Measurements from ENCODE around the gene SRMS.

The SRMS gene

DNA sequence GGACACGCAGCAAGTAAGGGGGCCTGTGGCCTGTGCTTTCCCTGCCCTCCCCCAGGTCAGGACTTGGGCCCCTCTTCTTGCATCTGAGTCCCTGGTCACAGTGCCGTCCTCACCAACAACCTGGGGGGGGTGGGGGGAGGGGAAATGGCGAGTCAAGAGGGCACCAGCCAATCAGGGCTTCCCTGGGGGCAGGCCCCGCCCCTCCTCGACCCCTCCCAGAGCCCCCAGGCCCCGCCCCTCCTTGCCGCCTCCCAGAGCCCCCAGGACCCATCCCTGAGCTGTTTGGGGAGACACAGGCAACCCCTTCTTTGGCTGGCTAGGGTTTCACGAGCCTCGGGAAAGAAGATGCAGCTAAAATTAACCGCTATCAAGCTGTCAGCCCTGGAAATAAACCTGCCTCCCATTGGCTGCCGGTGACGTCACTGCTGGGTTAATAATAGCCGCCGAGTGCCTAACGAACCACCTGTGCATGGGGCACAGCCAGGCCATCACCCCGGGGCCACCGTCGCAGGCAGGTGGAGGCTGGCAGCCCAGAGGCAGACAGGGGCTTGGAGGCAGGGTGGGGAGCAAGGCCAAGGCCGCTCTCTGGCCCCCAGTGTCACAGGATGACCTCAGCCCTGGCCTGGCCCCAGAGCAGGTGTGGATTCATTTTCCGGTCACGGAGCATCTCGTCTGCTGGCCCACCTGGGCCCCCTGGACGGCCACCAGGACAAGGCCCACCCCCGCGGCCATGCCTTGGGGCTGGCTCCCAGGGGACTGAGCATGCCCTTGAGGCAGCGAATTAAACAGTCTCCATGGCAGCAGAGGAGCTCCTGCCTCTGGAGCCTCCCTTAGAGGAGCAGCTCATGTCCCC, 45.5 kb downstream of the SRMS start:
- no peak for DNase-seq (ENCODE audit: low spot score)

DNA sequence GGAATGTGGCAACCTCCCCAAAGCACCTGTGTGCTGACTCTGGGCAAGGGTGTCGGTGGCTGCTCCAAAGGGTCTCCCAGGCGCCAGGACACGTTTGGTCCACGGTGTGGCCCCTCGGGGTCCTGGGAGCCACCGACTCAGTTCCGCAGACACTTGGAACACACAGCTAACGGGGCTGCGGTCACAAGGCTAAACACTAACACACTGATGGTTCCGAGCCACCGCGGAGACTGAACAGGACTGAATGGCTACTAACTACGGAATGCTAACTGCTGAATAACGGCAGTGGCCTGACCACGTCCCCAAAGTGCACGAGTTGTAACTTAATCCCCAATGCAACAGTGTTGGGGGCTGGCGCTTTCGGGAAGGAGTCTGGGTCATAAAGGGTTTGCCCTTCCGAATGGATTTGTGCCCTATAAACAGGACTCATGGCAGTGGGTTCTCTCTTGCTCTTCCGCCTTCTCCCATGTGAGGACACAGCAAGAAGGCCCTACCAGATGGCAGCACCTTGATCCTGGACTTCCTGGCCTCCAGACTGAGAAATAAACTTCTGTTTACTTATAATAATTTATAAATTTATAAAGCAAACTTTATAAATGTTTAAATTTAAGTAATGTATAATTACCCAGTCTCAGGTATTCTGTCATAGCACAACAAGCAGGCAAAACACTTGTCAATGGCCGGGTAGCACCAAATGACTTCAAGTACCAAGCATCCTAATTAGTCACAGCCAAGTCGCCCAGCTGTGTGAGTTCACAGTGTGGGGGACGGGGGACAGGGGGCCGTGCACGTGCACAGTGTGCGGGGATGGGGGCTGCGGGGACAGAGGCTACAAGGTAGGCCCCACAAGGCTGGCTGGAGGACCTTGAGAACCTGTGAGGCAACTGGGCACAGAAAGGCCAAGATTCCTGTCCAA, 46.4 kb downstream of the SRMS start:
- no peak for DNase-seq (ENCODE audit: low spot score)

- DNase-seq (ENCODE audit: low spot score), result no peak
Observed at GRCh38 chr20:63500151-63500901, 47.2 kb downstream of the SRMS start.

DNA sequence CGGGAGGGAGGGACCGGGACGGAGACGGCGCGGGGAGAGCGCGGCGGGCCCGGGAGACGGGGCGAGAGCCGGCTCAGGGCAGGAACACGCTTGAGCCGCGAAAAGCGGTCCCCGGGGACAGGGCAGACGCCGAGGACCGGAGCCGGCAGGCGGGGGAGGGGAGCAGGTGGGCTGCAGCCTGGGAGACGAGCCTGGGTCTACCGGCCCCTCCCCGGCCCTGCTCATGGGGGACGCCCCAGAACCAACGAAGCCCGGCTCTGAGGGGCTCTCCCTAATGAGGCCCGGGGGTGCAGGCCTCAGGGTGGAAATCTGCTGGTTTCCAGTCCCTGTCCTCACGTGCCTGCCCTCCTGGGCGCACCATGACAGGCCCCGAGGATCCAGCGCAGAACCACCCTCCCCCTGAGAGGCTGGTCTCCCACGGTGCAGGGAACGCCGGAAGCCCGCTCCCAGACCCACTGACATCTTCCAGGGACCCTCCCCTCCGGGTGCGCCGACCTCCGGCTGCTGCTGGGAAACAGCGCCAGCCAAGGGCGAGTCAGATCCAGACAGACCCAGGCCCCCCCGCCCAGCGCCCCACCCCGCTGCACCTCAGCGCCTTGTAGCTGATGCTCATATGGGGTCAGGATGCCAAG, 48.1 kb downstream of the SRMS start:
- no peak for DNase-seq (ENCODE audit: low spot score)

GRCh38 chr20:63498960-63499337, 48.6 kb downstream of the SRMS start, which contains the start of gene EEF1A2:
EEF1A2 (minus strand) TSS chr20:63499083; CDS start chr20:63497763, 1,320 bp downstream.
- DNase-seq (ENCODE audit: low spot score), result no peak

- no peak for DNase-seq (ENCODE audit: low spot score)
Observed at GRCh38 chr20:63497946-63498935, 49.3 kb downstream of the SRMS start.

DNA sequence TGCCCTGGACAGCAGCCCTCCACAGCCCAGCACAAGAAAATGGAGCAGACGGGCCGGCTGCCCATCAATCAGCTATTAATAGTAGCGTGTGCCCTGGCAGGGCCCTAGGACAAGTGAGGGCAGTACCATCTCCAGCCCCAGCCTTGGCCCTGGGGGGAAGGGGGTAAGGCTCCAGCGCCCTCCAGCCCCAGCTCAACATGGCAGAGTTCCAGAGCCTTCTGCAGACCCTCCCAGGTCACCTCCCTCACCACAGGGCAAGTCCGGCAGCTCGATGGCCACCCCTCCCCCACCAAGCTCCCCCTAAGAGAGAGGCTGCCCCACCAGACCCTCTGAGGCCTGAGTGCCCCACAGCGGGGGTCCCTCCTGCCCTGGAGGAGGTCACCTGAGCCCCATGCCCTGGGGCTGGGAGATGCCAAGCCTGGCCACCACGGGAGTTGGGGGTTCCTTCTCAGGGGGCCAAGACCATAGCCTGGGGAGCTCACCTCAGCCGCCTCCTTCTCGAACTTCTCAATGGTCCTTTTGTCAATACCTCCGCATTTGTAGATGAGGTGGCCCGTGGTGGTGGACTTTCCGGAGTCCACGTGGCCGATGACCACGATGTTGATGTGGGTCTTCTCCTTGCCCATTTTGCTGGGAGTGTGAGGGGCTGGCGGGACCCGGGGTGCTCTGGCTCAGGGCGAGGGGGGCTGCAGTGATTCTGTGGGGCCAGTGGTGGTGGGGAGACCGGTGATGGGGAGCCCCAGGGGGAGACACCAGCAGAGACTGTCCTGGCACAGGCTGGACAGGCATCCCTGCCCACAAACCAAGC, 50.2 kb downstream of the SRMS start:
- DNase-seq (ENCODE audit: low spot score), result no peak

- no peak for DNase-seq (ENCODE audit: low spot score)
Observed at GRCh38 chr20:63496596-63497120, 50.9 kb downstream of the SRMS start.

DNA sequence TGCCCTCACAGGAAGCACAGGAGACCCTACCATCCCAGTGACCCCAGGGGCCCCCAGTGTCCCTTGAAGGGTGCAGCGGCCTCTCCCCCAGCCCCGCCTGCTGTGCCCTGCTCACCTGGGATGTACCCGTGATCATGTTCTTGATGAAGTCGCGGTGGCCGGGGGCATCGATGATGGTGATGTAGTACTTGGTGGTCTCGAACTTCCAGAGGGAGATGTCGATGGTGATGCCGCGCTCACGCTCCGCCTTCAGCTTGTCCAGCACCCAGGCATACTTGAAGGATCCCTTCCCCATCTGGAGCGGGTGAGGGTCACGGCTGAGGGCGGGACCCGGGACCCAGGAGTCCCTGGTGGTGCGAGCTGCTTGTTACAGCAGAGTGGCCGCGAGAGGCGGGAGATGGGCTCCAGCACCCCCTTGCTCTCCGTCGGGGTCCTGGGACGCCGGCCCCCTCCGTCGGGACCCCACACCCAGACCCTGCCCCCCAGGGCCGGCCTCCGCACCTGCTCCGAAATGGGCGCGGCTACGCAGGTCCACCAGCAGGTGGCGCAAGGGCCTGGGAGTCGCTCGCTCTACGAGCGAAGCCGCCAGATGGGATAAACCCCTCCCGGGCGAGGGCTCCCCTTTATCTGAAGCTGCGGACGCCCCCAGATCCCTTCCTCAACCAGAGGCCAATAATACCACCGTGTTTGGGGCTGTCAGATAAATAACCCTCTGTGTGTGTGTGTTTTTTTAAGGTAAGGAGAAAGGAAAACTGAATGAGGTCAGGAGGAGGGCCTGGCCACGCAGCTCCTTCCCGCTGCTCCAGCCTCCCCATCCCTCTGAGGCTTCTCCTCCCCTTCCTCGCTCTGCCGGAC, 51.6 kb downstream of the SRMS start:
- DNase-seq (ENCODE audit: low spot score), result peak; percentile 60

- DNase-seq (ENCODE audit: low spot score), result no peak
Observed at GRCh38 chr20:63495167-63495720, 52.3 kb downstream of the SRMS start.

- no peak for DNase-seq (ENCODE audit: low spot score)
Observed at GRCh38 chr20:63494420-63495166, 53.0 kb downstream of the SRMS start.

DNA sequence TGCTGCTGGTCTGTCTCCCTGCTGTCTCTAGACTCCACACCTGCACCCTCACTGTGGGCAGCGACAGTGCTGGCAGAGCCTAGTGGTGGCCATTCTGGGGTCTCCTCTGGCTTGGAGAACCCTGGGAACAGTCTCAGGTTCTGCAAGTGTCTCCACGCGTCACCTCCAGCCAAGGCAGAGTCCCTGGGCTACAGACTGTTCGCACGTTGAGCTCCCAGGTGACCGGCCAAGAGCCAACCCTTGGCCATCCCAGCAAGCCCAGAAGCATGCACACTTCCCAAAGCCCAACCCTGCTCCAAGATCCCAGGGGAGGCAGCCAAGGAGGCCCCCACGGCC, 53.5 kb downstream of the SRMS start:
- no peak for DNase-seq (ENCODE audit: low spot score)

GRCh38 chr20:63493563-63494020, 54.0 kb downstream of the SRMS start:
- no peak for DNase-seq (ENCODE audit: low spot score)

DNA sequence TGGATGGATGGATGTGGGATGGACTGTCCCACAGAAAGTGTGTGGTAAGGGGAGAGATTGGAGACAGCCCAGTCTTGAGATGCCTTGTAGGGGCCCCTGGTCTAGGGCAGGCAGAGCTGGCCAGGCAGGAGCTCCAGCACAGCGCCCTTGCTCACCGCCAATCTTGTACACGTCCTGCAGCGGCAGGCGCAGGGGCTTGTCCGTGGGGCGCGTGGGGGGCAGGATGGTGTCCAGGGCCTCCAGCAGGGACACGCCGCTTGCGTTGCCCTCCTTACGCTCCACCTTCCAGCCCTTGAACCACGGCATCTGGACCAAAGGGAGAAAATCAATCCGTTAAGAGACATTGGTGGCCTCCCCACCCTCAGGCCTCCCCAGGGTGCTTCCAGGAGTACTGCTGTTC, 54.6 kb downstream of the SRMS start:
- no peak for DNase-seq (ENCODE audit: low spot score)

- DNase-seq (ENCODE audit: low spot score), result no peak
Observed at GRCh38 chr20:63492518-63492917, 55.0 kb downstream of the SRMS start.

DNA sequence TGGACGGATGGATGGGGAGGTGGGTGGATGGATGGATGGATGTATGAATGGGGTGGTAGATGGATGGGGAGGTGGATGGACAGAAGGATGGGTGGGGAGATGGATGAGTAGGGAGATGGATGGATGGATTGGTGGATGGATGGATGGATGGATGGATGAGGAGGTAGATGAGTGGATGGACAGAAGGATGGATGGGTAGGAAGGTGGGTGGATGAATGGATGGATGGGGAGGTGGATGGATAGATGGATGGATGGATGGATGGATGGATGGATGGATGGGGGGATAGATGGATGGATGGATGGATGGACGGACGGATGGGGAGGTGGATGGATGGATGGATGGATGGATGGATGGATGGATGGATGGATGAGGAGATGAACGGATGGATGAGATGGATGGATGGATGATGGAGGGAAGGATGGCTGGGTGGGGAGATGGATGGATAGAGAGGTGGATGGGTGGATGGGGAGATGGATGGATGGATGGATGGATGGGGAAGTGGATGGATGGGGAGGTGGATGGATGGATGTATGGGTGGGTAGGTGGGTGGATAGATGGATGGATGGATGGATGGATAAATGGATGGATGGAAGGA, 55.8 kb downstream of the SRMS start:
- DNase-seq (ENCODE audit: low spot score), result no peak

- DNase-seq (ENCODE audit: low spot score), result no peak
Observed at GRCh38 chr20:63491078-63491477, 56.5 kb downstream of the SRMS start.

All from COLO829 (cell line).